ENCODE data around the gene RBM39. TPM values are rescaled to one million over a fixed set of nuclear protein-coding genes. Genes with fewer than 3 reads are reported as not detected.

The RBM39 gene
- total and polyA plus RNA-seq, 2 of the 13 experiments (the other 11 are each of a cell fraction or from before 2014, with no cell fraction given) = 788 to 920 TPM

GRCh38 chr20:35768731-35769664 lies 26.9 kb upstream of the RBM39 start (continued):
- no peak; the same call in 1 of the 2 replicates for TF ChIP-seq TBX2 (CRISPR knock-in tag; IDR thresholded peaks at IDR 0.05; ENCODE audit: borderline replicate concordance)
- TF ChIP-seq ETV5 (CRISPR knock-in tag; IDR thresholded peaks at IDR 0.05; ENCODE audit: borderline replicate concordance) = no peak; the same call in 1 of the 2 replicates
- no peak; the same call in 1 of the 2 replicates for TF ChIP-seq ZNF281 (CRISPR knock-in tag; IDR thresholded peaks at IDR 0.05; ENCODE audit: borderline replicate concordance)
- no peak for TF ChIP-seq ZNF7 (CRISPR knock-in tag; IDR thresholded peaks at IDR 0.05)
- TF ChIP-seq MEIS2 (CRISPR knock-in tag; IDR thresholded peaks at IDR 0.05) = no peak
- no peak for TF ChIP-seq NR2C2 (CRISPR knock-in tag; IDR thresholded peaks at IDR 0.05; ENCODE audit: borderline replicate concordance)
- TF ChIP-seq ZNF143 (CRISPR knock-in tag; IDR thresholded peaks at IDR 0.05) = no peak; the same call in 1 of the 2 replicates
- TF ChIP-seq DZIP1 (CRISPR knock-in tag; IDR thresholded peaks at IDR 0.05) = no peak
- TF ChIP-seq MBD4 (IDR thresholded peaks at IDR 0.05; ENCODE audit: borderline replicate concordance, low read length) = no peak
- no peak for TF ChIP-seq U2AF2 (IDR thresholded peaks at IDR 0.05; ENCODE audit: low read depth, low read length)
- TF ChIP-seq ZIK1 (CRISPR knock-in tag; IDR thresholded peaks at IDR 0.05; ENCODE audit: borderline replicate concordance, low read depth) = no peak
- TF ChIP-seq MAF1 (CRISPR knock-in tag; IDR thresholded peaks at IDR 0.05; ENCODE audit: borderline replicate concordance) = no peak
- TF ChIP-seq ZNF83 (CRISPR knock-in tag; IDR thresholded peaks at IDR 0.05; ENCODE audit: borderline replicate concordance) = no peak
- peak; percentile 69; the same call in 1 of the 2 replicates for TF ChIP-seq ZMYM4 (CRISPR knock-in tag; IDR thresholded peaks at IDR 0.05)
- TF ChIP-seq ZNF704 (CRISPR knock-in tag; IDR thresholded peaks at IDR 0.05; ENCODE audit: borderline replicate concordance) = no peak
- peak; percentile 70 for TF ChIP-seq POLR2G (IDR thresholded peaks at IDR 0.05; ENCODE audit: low read depth, low read length)
- no peak for TF ChIP-seq ZSCAN25 (CRISPR knock-in tag; IDR thresholded peaks at IDR 0.05)
- 0 out of 2 replicates have a peak, but pooled peaks have one; percentile 42 for TF ChIP-seq KMT2A (CRISPR knock-in tag; IDR thresholded peaks at IDR 0.05)
- TF ChIP-seq ZKSCAN1 (IDR thresholded peaks at IDR 0.05; ENCODE audit: low read length) = no peak
- no peak for TF ChIP-seq KDM5B (CRISPR knock-in tag; IDR thresholded peaks at IDR 0.05; ENCODE audit: borderline replicate concordance)
- TF ChIP-seq ZFP37 (CRISPR knock-in tag; IDR thresholded peaks at IDR 0.05; ENCODE audit: borderline replicate concordance) = no peak
- TF ChIP-seq NR1H2 (CRISPR knock-in tag; IDR thresholded peaks at IDR 0.05; ENCODE audit: borderline replicate concordance, low read depth) = no peak
